GM12878 (cell line): ENCODE measurements around the gene IER5. TPM values are rescaled to one million over a fixed set of nuclear protein-coding genes. Genes with fewer than 3 reads are reported as not detected.

Experiments
- ATAC-seq: fragments of 200-7000 bp; cut with Tn5 transposase; 3 replicates; pipeline ENCODE4 v1.9.1; 2020; ENCODE audit warnings: mild to moderate bottlenecking, moderate library complexity
- BruUV-seq: library from RNA; stranded (reverse); fragments of 400-500 nt; replicated peaks from 2 replicates; lab custom pipeline; 2021; lab: Mats Ljungman, UMichigan
- CTCF ChIA-PET: fragments of 300-600 bp; sonication (Branson Sonifier 250); formaldehyde crosslinking; extraction: SDS; loops from one replicate; lab custom pipeline; 2021; ENCODE audit warnings: inconsistent platforms; lab: Yijun Ruan, JAX
- POLR2A ChIA-PET: fragments of 350-600 bp; formaldehyde crosslinking; extraction: SDS; loops from one replicate; lab custom pipeline; 2021; ENCODE audit warnings: inconsistent platforms; lab: Charles Lee
- RAD21 ChIA-PET: fragments of 300-600 bp; sonication (Branson Sonifier 250); formaldehyde crosslinking; loops from one replicate; lab custom pipeline; 2023; ENCODE audit warnings: antibody characterized with exemption; ENCODE audit not compliant: unreplicated experiment; lab: Charles Lee
- SMC1A ChIA-PET: fragments of 300-600 bp; sonication (Branson Sonifier 250); formaldehyde crosslinking; loops from one replicate; lab custom pipeline; 2023; ENCODE audit not compliant: unreplicated experiment, uncharacterized antibody; lab: Charles Lee
- DNase-seq: peaks from one replicate; pipeline ENCODE4 v3.0.0-alpha.2; 2011; ENCODE audit warnings: low read depth, low spot score
- FAIRE-seq: peaks from 3 replicates; lab custom pipeline; 2011; peaks lifted over from hg19 to GRCh38; lab: Jason Lieb, UNC
- H2AFZ ChIP-seq: 2 replicates; pipeline ENCODE4 v1.6.0; 2011; ENCODE audit warnings: low read depth, low read length, control low read depth; ENCODE audit not compliant: control insufficient read depth
- H3K27ac ChIP-seq: 2 replicates; pipeline ENCODE4 v1.5.1; 2011; ENCODE audit warnings: control low read depth; ENCODE audit not compliant: control insufficient read depth, insufficient read depth
- H3K27me3 ChIP-seq, 2 experiments: replicated peaks in 1 of 2; 2 replicates each; pipeline versions ENCODE4 v1.6.0 to v1.6.1; 2011; ENCODE audit warnings: low read length in 1 of 2; ENCODE audit not compliant: control insufficient read depth in 2 of 2, insufficient read depth in 2 of 2
- H3K36me3 ChIP-seq, 2 experiments: 2 replicates each; pipeline ENCODE4 v1.5.1; 2011; ENCODE audit warnings: low read length in 1 of 2; ENCODE audit not compliant: control insufficient read depth in 2 of 2, insufficient read depth in 2 of 2
- H3K4me1 ChIP-seq: 2 replicates; pipeline ENCODE4 v1.6.1; 2011; ENCODE audit warnings: mild to moderate bottlenecking, low read length, moderate library complexity, mixed read lengths; ENCODE audit not compliant: control insufficient read depth, insufficient read depth
- H3K4me2 ChIP-seq: 2 replicates; pipeline ENCODE4 v1.6.0; 2011; ENCODE audit warnings: control low read depth; ENCODE audit not compliant: control insufficient read depth, insufficient read depth
- H3K4me3 ChIP-seq: fragments of 200-600 bp; sonication (generic); 2 replicates; pipeline ENCODE4 v1.5.1; 2016
- H3K79me2 ChIP-seq: 2 replicates; pipeline ENCODE4 v1.6.0; 2011; ENCODE audit warnings: low read length; ENCODE audit not compliant: control insufficient read depth, insufficient read depth
- H3K9ac ChIP-seq: 2 replicates; pipeline ENCODE4 v1.8.0; 2011; ENCODE audit warnings: low read length, control low read depth, mixed read lengths; ENCODE audit not compliant: control insufficient read depth, insufficient read depth
- H3K9me3 ChIP-seq: replicated peaks from 3 replicates; pipeline ENCODE4 v1.5.1; 2011; ENCODE audit warnings: mild to moderate bottlenecking, low read length; ENCODE audit not compliant: control insufficient read depth, insufficient read depth
- H4K20me1 ChIP-seq: 2 replicates; pipeline ENCODE4 v1.6.0; 2011; ENCODE audit not compliant: control insufficient read depth, insufficient read depth
- BCL11A ChIP-seq: IDR thresholded peaks from 2 replicates; pipeline ENCODE4 v1.6.1; 2011; ENCODE audit warnings: low read depth, low read length
- EGR1 ChIP-seq, 2 experiments: IDR thresholded peaks; 1 replicate in 1 of 2; 2 replicates in 1 of 2; pipeline ENCODE4 v1.6.1; 2011 to 2012; ENCODE audit warnings: low read depth in 2 of 2, low read length in 2 of 2, borderline replicate concordance in 1 of 2, mild to moderate bottlenecking in 1 of 2, moderate library complexity in 1 of 2
- FOS ChIP-seq: IDR thresholded peaks from 3 replicates; pipeline ENCODE4 v1.6.1; 2011; ENCODE audit warnings: borderline replicate concordance; ENCODE audit not compliant: insufficient read length; ENCODE audit errors: extremely low read depth
- HDAC2 ChIP-seq: fragments of 200-600 bp; sonication (generic); IDR thresholded peaks from 2 replicates; pipeline ENCODE4 v1.6.1; 2017
- IRF5 ChIP-seq: fragments of 450-650 bp; IDR thresholded peaks from 2 replicates; pipeline ENCODE4 v1.6.1; 2017; ENCODE audit warnings: borderline replicate concordance
- NR2F1 ChIP-seq: fragments of 450-650 bp; conservative IDR thresholded peaks from 2 replicates; pipeline ENCODE4 v1.6.1; 2017; ENCODE audit warnings: mild to moderate bottlenecking
- SIN3A ChIP-seq: IDR thresholded peaks from 2 replicates; pipeline ENCODE4 v1.6.1; 2012; ENCODE audit warnings: low read depth, low read length, improper control_type of control experiment
- SKIL ChIP-seq: fragments of 450-650 bp; IDR thresholded peaks from 2 replicates; pipeline ENCODE4 v1.6.1; 2017; ENCODE audit warnings: mild to moderate bottlenecking, low read depth, inconsistent platforms; ENCODE audit not compliant: poor library complexity, severe bottlenecking
- WGBS: methylation state at CpG from one replicate; pipeline ENCODE4 v1.1.6; 2016; ENCODE audit warnings: low lambda C conversion rate; ENCODE audit not compliant: insufficient replicate concordance, insufficient coverage; ENCODE audit errors: missing lambda C conversion rate; 5-methylcytosine and 5-hydroxymethylcytosine counted together
- in situ Hi-C: fragments of 300-500 bp; cut with MboI; formaldehyde crosslinking; loops from 9 replicates; pipeline ENCODE4 v1.14.3; 2018; ENCODE audit warnings: mixed read lengths
- intact Hi-C: fragments of 100-400 bp; cut with micrococcal nuclease; formaldehyde crosslinking; loops from one replicate; pipeline ENCODE4 v1.14.2; 2022; ENCODE audit not compliant: unreplicated experiment
- polyA plus RNA-seq, 11 experiments: library from polyadenylated mRNA; depleted of rRNA in 4 of 11; unstranded in 6 of 11; stranded (reverse) in 5 of 11; fragments of >200 nt; fragmentation: Nextera tagmentation in 4 of 11; fragmentation: Illumina TruSeq in 1 of 11; extraction: Ambion mirVana in 4 of 11; extraction: Trizol in 1 of 11; gene quantifications; 1 replicate in 1 of 11; 2 replicates in 10 of 11; pipeline versions ENCODE4 v1.2.1 to v1.2.3, GENCODE V29; 2011 to 2016; ENCODE audit warnings: inconsistent platforms in 2 of 11, missing spikeins in 2 of 11, low read depth in 1 of 11
- total RNA-seq, 4 experiments: library from RNA; depleted of rRNA in 3 of 4; stranded (reverse); fragments of >200 nt in 3 of 4; fragmentation: Illumina TruSeq in 1 of 4; extraction: Trizol in 1 of 4; gene quantifications; 2 replicates each; pipeline versions ENCODE4 v1.2.1 to v1.2.3, GENCODE V29; 2013 to 2021

Gene IER5
- total and polyA plus RNA-seq, 10 of the 15 experiments (the other 5 are each of a cell fraction or from before 2014, with no cell fraction given) = 4.3 to 75.2 (median 30.5) TPM

GRCh38 chr1:181056560-181056959 lies 31.9 kb upstream of the IER5 start:
- no peak for ATAC-seq
- intact Hi-C loops (no loop called here), in situ Hi-C loops (no loop called here)
- no peak for DNase-seq
- RAD21 ChIA-PET = interaction anchor here (1.0 to 1.2 kb wide), 2 partner anchors 12 to 86 kb away, joined by 4 read pairs; no protein-coding TSS in a partner anchor
- no peak for FAIRE-seq
- no peak overlapping the region for H2AFZ ChIP-seq
- no peaks in the 10 kb centered on the region for H4K20me1 ChIP-seq
- no TSS peak for BruUV-seq
- no peak for TF ChIP-seq SIN3A
- 0 out of 2 replicates have a peak, but pooled peaks have one; percentile 26 for TF ChIP-seq NR2F1
- CTCF ChIA-PET = interaction anchor here (1.3 to 3.3 kb wide), 3 partner anchors 17 to 21 kb away, joined by 3 to 11 read pairs (median 4); no protein-coding TSS in a partner anchor
- H3K27ac ChIP-seq = no peak overlapping the region
- no peaks in the 10 kb centered on the region; the same call in 1 of the 2 replicates for H3K79me2 ChIP-seq
- no peak overlapping the region for H3K4me2 ChIP-seq
- POLR2A ChIA-PET = interaction anchor here (1.6 kb wide), 1 partner anchor 10 kb away, joined by 4 read pairs; no protein-coding TSS in a partner anchor
- no peaks in the 10 kb centered on the region for H3K27me3 ChIP-seq
- no peak overlapping the region for H3K4me3 ChIP-seq
- H3K9ac ChIP-seq = no peak overlapping the region
- SMC1A ChIA-PET = interaction anchor here (0.8 to 1.0 kb wide), 3 partner anchors 21 to 110 kb away, joined by 3 to 4 read pairs (median 3); no protein-coding TSS in a partner anchor
- 79% methylated on average over 6 of the region's 6 CpGs for WGBS
- H3K36me3 ChIP-seq = peaks cover 0 to 26% of the 10 kb centered on the region in 2 experiments; a peak in 2 of 4 replicates
- H3K9me3 ChIP-seq = no peaks in the 10 kb centered on the region; the same call in 2 of the 3 replicates
- peaks cover 9% of the 10 kb centered on the region; the same call in 1 of the 2 replicates for H3K4me1 ChIP-seq

- DNase-seq = no peak
- in situ Hi-C loops (no loop called here), intact Hi-C loops (no loop called here)
- Histone ChIP-seq H3K27ac (no peak overlapping the region), H3K9ac (no peak overlapping the region), H3K4me3 (no peak overlapping the region), H4K20me1 (no peaks in the 10 kb centered on the region), H3K27me3 (no peaks in the 10 kb centered on the region), H3K36me3 (peaks cover 0 to 23% of the 10 kb centered on the region in 2 experiments; a peak in 2 of 4 replicates), H3K79me2 (no peaks in the 10 kb centered on the region; the same call in 1 of the 2 replicates), H3K9me3 (no peaks in the 10 kb centered on the region; the same call in 2 of the 3 replicates), H2AFZ (no peak overlapping the region), H3K4me1 (peaks cover 12% of the 10 kb centered on the region), H3K4me2 (no peak overlapping the region)
- ChIA-PET CTCF (interaction anchor here (1.3 to 3.3 kb wide), 2 partner anchors 19 to 22 kb away, joined by 3 to 11 read pairs; no protein-coding TSS in a partner anchor), RAD21 (interaction anchor here (1.0 kb wide), 1 partner anchor 85 kb away, joined by 4 read pairs; no protein-coding TSS in a partner anchor), SMC1A (interaction anchor here (0.9 to 1.5 kb wide), 3 partner anchors 22 to 109 kb away, joined by 3 read pairs; no protein-coding TSS in a partner anchor), POLR2A (interaction anchor here (1.6 kb wide), 1 partner anchor 11 kb away, joined by 4 read pairs; no protein-coding TSS in a partner anchor)
- ATAC-seq = no peak
- FAIRE-seq = no peak
- no TSS peak for BruUV-seq
- WGBS = 65% methylated on average over 3 of the region's 3 CpGs
- TF ChIP-seq BCL11A = no peak
- no peak for TF ChIP-seq HDAC2
- no peak for TF ChIP-seq EGR1 (IDR thresholded peaks at IDR 0.05; ENCODE audit: borderline replicate concordance in 1 of 2, low read depth in 2 of 2, low read length in 2 of 2)
- TF ChIP-seq FOS = no peak
- TF ChIP-seq SKIL = no peak
- TF ChIP-seq IRF5 = no peak
Observed at GRCh38 chr1:181057079-181057478, 31.4 kb upstream of the IER5 start.
